A673 (cell line): Measurements from ENCODE around the gene KCNIP3.

ENCODE experiments used
- EZH2 ChIP-seq: fragments of 200-600 bp; sonication (generic); IDR thresholded peaks from 2 replicates; pipeline ENCODE4 v1.6.1; 2017; ENCODE audit warnings: borderline replicate concordance, low read depth, mild to moderate bottlenecking, mixed read lengths, antibody characterized with exemption, low read length; ENCODE audit not compliant: poor library complexity, severe bottlenecking
- TF ChIP-seq, protein P1 (sequence below): fragments of 300-800, 200-600 bp; sonication (generic); conservative IDR thresholded peaks from 2 replicates; pipeline ENCODE4 v1.5.1; 2017; ENCODE audit warnings: low read depth, mild to moderate bottlenecking, antibody characterized with exemption, low read length, moderate library complexity, mixed read lengths

DNA sequence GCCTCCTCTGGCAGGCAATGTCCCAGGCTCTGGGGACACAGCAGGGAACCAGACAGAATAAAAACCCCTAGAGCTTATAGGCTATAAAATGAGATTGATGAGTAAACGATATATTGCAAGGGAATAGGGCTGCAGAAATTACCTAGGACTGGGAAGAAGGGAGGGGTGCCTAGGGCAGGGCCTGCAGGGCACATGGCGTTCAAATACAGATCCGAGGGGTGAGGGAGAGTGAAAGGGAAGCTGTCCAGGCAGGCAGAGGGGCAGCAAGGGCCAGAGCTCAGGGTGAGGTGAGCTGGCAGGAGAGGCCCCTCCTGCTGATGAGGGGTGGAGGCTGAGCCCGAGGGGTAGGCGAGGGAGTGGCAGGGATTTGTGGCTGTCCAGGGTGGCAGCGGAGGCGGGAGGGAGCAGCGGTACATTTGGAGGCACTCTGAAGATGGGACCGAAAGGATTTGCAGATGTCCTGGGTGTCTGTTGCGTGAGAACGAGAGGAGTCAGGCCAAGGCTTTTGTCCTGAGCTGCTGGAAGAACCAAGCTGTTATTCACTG, 33.7 kb downstream of the KCNIP3 start:
- TF ChIP-seq, protein P1, sequence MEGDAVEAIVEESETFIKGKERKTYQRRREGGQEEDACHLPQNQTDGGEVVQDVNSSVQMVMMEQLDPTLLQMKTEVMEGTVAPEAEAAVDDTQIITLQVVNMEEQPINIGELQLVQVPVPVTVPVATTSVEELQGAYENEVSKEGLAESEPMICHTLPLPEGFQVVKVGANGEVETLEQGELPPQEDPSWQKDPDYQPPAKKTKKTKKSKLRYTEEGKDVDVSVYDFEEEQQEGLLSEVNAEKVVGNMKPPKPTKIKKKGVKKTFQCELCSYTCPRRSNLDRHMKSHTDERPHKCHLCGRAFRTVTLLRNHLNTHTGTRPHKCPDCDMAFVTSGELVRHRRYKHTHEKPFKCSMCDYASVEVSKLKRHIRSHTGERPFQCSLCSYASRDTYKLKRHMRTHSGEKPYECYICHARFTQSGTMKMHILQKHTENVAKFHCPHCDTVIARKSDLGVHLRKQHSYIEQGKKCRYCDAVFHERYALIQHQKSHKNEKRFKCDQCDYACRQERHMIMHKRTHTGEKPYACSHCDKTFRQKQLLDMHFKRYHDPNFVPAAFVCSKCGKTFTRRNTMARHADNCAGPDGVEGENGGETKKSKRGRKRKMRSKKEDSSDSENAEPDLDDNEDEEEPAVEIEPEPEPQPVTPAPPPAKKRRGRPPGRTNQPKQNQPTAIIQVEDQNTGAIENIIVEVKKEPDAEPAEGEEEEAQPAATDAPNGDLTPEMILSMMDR, result no peak
- TF ChIP-seq EZH2, result no peak
